Lower leg skin (tissue), 4 donors: ENCODE results near the gene VCAM1. TPM values are rescaled to one million over a fixed set of nuclear protein-coding genes. Genes with fewer than 3 reads are reported as not detected.
"Not testable (repeated sequence)": the region's sequence is repeated elsewhere in the genome, so short reads cannot be mapped to it uniquely, and the experiment has no call there.

Experiments used
- DNase-seq, 2 donors: peaks; one replicate each; pipeline ENCODE4 v3.0.0-alpha.2; 2019; ENCODE audit warnings: low spot score in 2 of 2
- H3K4me3 ChIP-seq: fragments of 200-600 bp; sonication (generic); 2 replicates; pipeline ENCODE4 v1.5.1; 2017; ENCODE audit warnings: mild to moderate bottlenecking, low read depth; ENCODE audit not compliant: poor library complexity, severe bottlenecking
- CTCF ChIP-seq, 3 donors: fragments of 450-650 bp; IDR thresholded peaks; one replicate each; pipeline ENCODE4 v1.5.1; 2016; ENCODE audit warnings: antibody characterized with exemption in 3 of 3, mild to moderate bottlenecking in 3 of 3, moderate library complexity in 2 of 3
- POLR2A ChIP-seq, 2 donors: fragments of 450-650 bp; IDR thresholded peaks; one replicate each; pipeline ENCODE4 v1.6.1; 2016 to 2017; ENCODE audit warnings: antibody characterized with exemption in 2 of 2, mild to moderate bottlenecking in 1 of 2, moderate library complexity in 1 of 2
- WGBS, 2 donors: methylation state at CpG; one replicate each; pipeline ENCODE4 v1.1.5; 2018; 5-methylcytosine and 5-hydroxymethylcytosine counted together
- intact Hi-C: fragments of 100-400 bp; cut with DNase I; formaldehyde crosslinking; loops from one replicate; pipeline ENCODE4 v1.15.0; 2023; ENCODE audit warnings: low total_unique reads
- total RNA-seq, 4 donors: library from RNA; depleted of rRNA; stranded (reverse); fragments of >200 nt; gene quantifications; one replicate each; pipeline ENCODE4 v1.1.0, GENCODE V29; 2016

Gene VCAM1
- total RNA-seq, 4 donors from 2014 or later: 0.25 to 3.1 (median 0.92) TPM

DNA sequence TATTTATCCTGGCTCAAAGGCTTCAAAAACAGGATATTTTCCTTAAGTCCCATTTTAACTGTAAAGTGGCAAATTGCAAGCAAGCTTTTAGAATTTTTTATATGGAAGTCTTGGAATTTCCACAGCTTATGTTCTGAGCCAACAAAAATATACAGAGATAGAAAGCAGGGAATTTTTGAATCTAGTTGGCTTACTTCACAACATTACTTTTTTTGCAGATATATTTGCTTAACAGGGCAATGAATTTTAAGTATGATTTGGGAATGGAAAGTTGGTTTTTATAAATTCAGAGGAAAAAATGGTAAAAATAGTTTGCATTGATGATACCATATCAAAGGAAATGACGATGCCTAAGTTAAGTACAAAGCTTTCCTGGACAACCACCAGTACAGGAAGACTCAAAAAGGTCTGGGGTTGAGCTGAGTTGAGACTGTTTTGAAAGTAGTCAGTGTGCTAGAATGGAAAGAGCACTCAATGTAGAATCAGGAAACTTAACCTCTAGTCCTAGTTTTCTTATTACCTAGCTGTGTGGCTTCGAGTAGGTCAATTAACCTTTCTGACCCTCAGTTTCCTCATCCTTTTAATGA is 11.0 kb upstream of the VCAM1 start:
- 46 to 55% methylated on average over 2 of the region's 2 CpGs for WGBS, 2 donors
- TF ChIP-seq POLR2A (IDR thresholded peaks at IDR 0.05) (no peak), CTCF (IDR thresholded peaks at IDR 0.05) (no peak)
- intact Hi-C loops: no loop called here
- DNase-seq: no peak
- H3K4me3 ChIP-seq: no peak overlapping the region

DNA sequence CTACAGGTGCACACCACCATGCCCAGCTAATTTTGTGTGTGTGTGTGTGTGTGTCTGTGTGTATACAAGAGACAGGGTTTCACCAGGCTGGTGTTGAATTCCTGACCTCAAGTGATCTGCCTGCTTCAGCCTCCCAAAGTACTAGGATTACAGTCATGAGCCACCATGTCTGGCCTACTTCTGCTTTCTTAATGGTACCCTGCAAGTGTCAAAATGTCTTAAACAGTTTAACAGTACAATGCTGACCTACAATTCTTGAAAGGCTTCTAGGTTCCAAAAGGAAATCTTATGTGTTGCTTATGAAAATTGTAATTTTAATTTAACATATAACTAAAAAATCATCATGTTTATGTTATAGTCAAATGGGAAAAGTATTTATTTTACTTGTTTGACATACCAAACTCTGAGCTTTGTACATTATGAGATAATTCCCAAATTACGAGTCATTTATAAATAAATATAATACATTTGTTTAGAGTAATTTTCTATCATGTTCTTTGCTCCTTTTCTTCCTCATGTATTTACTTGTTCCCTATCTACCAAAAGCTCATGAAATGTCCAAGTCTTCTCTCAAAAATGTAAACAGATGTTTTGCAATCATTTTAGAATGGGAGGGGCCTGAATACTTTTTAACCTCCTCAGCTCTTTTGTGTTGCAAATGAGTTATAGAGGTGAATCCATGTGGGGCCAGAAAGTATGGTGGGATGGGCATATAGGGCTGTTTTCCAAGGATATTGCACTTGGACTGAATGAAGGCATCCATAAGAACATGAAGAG is 8.4 kb upstream of the VCAM1 start:
- H3K4me3 ChIP-seq: no peak overlapping the region
- WGBS, 2 donors: 83% methylated on average over 1 of the region's 1 CpG
- no peak for DNase-seq
- intact Hi-C loops: no loop called here
- TF ChIP-seq POLR2A (IDR thresholded peaks at IDR 0.05): no peak

- intact Hi-C loops, H3K4me3 ChIP-seq, DNase-seq: not testable (repeated sequence)
- 79 to 87% methylated on average over 15 of the region's 15 CpGs for WGBS, 2 donors
Observed at GRCh38 chr1:100713027-100713426, 6.5 kb upstream of the VCAM1 start.

- intact Hi-C loops: no loop called here
- no peak for TF ChIP-seq CTCF (IDR thresholded peaks at IDR 0.05)
- TF ChIP-seq POLR2A (IDR thresholded peaks at IDR 0.05): no peak
- 82 to 89% methylated on average over 3 of the region's 3 CpGs for WGBS, 2 donors
- DNase-seq: no peak
- no peak overlapping the region for H3K4me3 ChIP-seq
Observed at GRCh38 chr1:100713626-100714025, 5.9 kb upstream of the VCAM1 start.

- H3K4me3 ChIP-seq: no peak overlapping the region
- WGBS, 2 donors: 67 to 77% methylated on average over 1 of the region's 1 CpG
- DNase-seq: no peak
- intact Hi-C loops: no loop called here
- TF ChIP-seq CTCF (IDR thresholded peaks at IDR 0.05) (no peak), POLR2A (IDR thresholded peaks at IDR 0.05) (no peak)
Observed at GRCh38 chr1:100714599-100714998, 4.9 kb upstream of the VCAM1 start.

GRCh38 chr1:100717218-100717617 is 2.3 kb upstream of the VCAM1 start:
- no peak for DNase-seq
- 85 to 91% methylated on average over 6 of the region's 6 CpGs for WGBS, 2 donors
- no peak overlapping the region for H3K4me3 ChIP-seq
- TF ChIP-seq CTCF (IDR thresholded peaks at IDR 0.05): no peak
- no peak for TF ChIP-seq POLR2A (IDR thresholded peaks at IDR 0.05)
- intact Hi-C loops: no loop called here
